ENCODE data around the gene KCNMB1. TPM values are rescaled to one million over a fixed set of nuclear protein-coding genes. Genes with fewer than 3 reads are reported as not detected.
A peak's percentile ranks its signal among the peaks of the same experiment; 100 is the strongest.

The KCNMB1 gene
- total RNA-seq, 1 experiment from 2014 or later: 0.24 TPM

DNA sequence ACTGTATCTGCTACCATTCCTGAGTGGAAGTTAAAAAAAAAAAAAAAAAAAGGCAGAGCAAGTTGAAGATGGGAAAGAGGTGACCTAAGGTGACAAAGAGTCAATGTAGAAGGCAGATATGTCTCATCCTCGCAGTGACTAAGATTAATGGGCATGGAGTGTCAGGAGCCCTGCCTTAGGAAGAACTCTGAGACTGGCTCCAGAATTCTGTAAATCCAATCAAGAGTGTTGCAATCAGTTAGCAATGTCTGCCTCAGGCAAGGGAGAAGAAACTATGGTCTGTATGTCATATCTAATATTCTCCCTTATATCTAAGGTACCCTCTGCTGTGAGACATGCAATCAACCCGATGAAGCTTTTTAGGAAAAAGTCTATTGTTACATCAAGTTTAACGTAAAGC, 24.7 kb upstream of the KCNMB1 start:
- no peaks in the 10 kb centered on the region; the same call in 1 of the 2 replicates for H3K9me3 Mint-ChIP-seq

DNA sequence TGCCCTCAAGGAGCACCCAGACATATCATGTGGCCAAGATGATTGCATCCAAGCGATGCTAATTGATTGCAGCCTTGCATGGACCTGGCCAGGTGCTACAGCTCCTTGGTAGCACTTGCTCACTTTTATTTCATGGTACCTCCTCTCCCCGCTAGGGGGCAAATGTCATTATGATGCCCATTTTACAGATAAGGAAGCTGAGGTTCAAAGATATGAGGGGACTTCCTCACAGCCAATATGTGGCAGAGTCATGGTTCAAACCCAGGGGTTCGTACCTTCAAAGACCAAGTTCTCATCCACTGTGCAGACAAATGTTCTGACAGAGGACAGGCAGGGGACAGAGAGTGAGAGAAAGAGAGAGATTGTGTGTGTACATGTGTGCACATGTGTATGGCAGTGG, 21.9 kb upstream of the KCNMB1 start:
- TF ChIP-seq, protein P1, sequence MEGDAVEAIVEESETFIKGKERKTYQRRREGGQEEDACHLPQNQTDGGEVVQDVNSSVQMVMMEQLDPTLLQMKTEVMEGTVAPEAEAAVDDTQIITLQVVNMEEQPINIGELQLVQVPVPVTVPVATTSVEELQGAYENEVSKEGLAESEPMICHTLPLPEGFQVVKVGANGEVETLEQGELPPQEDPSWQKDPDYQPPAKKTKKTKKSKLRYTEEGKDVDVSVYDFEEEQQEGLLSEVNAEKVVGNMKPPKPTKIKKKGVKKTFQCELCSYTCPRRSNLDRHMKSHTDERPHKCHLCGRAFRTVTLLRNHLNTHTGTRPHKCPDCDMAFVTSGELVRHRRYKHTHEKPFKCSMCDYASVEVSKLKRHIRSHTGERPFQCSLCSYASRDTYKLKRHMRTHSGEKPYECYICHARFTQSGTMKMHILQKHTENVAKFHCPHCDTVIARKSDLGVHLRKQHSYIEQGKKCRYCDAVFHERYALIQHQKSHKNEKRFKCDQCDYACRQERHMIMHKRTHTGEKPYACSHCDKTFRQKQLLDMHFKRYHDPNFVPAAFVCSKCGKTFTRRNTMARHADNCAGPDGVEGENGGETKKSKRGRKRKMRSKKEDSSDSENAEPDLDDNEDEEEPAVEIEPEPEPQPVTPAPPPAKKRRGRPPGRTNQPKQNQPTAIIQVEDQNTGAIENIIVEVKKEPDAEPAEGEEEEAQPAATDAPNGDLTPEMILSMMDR (IDR thresholded peaks at IDR 0.05): 0 out of 2 replicates have a peak, but pooled peaks have one; percentile 32
- TF ChIP-seq, protein P2, sequence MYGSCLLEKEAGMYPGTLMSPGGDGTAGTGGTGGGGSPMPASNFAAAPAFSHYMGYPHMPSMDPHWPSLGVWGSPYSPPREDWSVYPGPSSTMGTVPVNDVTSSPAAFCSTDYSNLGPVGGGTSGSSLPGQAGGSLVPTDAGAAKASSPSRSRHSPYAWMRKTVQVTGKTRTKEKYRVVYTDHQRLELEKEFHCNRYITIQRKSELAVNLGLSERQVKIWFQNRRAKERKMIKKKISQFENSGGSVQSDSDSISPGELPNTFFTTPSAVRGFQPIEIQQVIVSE (CRISPR knock-in tag; IDR thresholded peaks at IDR 0.05; ENCODE audit: borderline replicate concordance): no peak
- Mint-ChIP-seq H3K36me3 (no peaks in the 10 kb centered on the region), H3K9me3 (no peaks in the 10 kb centered on the region; the same call in 1 of the 2 replicates), H3K4me1 (peaks cover 44% of the 10 kb centered on the region), H3K4me3 (no peak overlapping the region), H3K27me3 (ENCODE audit: low read depth) (no peaks in the 10 kb centered on the region; the same call in 1 of the 2 replicates), H3K27ac (no peak overlapping the region)
- DNase-seq (ENCODE audit: low spot score): no peak
- POLR2A ChIA-PET: no interaction called here
- no peak for ATAC-seq
- CTCF ChIA-PET: interaction anchor here (0.6 to 4.3 kb wide), 14 partner anchors 10 to 222 kb away, joined by 3 to 28 read pairs (median 4); no protein-coding TSS in a partner anchor

More for the DNA sequence above, 24.7 kb upstream of the KCNMB1 start:
- Mint-ChIP-seq H3K27me3 (ENCODE audit: low read depth) (no peaks in the 10 kb centered on the region; the same call in 1 of the 2 replicates), H3K4me1 (peaks cover 29% of the 10 kb centered on the region), H3K36me3 (no peaks in the 10 kb centered on the region), H3K4me3 (no peak overlapping the region), H3K27ac (no peak overlapping the region)
- POLR2A ChIA-PET: no interaction called here
- CTCF ChIA-PET: interaction anchor here (1.5 kb wide), 1 partner anchor 75 kb away, joined by 4 read pairs; no protein-coding TSS in a partner anchor
- DNase-seq (ENCODE audit: low spot score) (no peak), ATAC-seq (no peak)
- TF ChIP-seq, protein P3, sequence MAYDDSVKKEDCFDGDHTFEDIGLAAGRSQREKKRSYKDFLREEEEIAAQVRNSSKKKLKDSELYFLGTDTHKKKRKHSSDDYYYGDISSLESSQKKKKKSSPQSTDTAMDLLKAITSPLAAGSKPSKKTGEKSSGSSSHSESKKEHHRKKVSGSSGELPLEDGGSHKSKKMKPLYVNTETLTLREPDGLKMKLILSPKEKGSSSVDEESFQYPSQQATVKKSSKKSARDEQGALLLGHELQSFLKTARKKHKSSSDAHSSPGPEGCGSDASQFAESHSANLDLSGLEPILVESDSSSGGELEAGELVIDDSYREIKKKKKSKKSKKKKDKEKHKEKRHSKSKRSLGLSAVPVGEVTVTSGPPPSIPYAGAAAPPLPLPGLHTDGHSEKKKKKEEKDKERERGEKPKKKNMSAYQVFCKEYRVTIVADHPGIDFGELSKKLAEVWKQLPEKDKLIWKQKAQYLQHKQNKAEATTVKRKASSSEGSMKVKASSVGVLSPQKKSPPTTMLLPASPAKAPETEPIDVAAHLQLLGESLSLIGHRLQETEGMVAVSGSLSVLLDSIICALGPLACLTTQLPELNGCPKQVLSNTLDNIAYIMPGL (CRISPR knock-in tag; IDR thresholded peaks at IDR 0.05): no peak
- TF ChIP-seq ZNF317 (CRISPR knock-in tag; IDR thresholded peaks at IDR 0.05; ENCODE audit: borderline replicate concordance, low read depth): no peak
- TF ChIP-seq, protein P1 (IDR thresholded peaks at IDR 0.05): no peak
- no peak for TF ChIP-seq NFE2L1 (CRISPR knock-in tag; IDR thresholded peaks at IDR 0.05)
- TF ChIP-seq ELF4 (CRISPR knock-in tag; IDR thresholded peaks at IDR 0.05; ENCODE audit: low read depth): no peak
- TF ChIP-seq, protein P4, sequence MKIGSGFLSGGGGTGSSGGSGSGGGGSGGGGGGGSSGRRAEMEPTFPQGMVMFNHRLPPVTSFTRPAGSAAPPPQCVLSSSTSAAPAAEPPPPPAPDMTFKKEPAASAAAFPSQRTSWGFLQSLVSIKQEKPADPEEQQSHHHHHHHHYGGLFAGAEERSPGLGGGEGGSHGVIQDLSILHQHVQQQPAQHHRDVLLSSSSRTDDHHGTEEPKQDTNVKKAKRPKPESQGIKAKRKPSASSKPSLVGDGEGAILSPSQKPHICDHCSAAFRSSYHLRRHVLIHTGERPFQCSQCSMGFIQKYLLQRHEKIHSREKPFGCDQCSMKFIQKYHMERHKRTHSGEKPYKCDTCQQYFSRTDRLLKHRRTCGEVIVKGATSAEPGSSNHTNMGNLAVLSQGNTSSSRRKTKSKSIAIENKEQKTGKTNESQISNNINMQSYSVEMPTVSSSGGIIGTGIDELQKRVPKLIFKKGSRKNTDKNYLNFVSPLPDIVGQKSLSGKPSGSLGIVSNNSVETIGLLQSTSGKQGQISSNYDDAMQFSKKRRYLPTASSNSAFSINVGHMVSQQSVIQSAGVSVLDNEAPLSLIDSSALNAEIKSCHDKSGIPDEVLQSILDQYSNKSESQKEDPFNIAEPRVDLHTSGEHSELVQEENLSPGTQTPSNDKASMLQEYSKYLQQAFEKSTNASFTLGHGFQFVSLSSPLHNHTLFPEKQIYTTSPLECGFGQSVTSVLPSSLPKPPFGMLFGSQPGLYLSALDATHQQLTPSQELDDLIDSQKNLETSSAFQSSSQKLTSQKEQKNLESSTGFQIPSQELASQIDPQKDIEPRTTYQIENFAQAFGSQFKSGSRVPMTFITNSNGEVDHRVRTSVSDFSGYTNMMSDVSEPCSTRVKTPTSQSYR (CRISPR knock-in tag; IDR thresholded peaks at IDR 0.05): no peak
- TF ChIP-seq PRRX2 (CRISPR knock-in tag; IDR thresholded peaks at IDR 0.05): no peak

DNA sequence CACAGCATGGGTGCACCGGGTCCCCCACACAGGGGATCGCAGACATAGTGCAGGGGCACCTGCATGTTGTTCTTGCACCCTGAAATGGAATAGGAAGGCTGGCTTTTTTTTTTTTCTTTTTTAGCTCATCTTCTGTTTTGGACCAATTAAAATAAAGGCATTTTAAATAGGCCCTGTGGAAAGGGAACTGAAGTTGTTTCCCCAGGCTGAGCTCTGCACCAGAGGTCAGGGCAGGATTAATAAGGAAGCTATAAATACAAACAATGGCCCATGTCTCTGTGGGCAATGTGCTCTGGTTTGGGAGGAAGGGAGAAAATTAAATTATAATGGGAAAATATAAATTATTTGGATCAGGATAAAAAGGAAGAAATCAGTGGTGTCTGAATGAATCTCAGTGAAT, 21.2 kb upstream of the KCNMB1 start:
- POLR2A ChIA-PET: interaction anchor here (0.8 kb wide), 1 partner anchor 9 kb away, joined by 3 read pairs; no protein-coding TSS in a partner anchor
- ATAC-seq (no peak), DNase-seq (ENCODE audit: low spot score) (no peak)
- H3K27me3 Mint-ChIP-seq (ENCODE audit: low read depth): peaks cover 3% of the 10 kb centered on the region; the same call in 1 of the 2 replicates
- H3K36me3 Mint-ChIP-seq: no peaks in the 10 kb centered on the region
- H3K9me3 Mint-ChIP-seq: no peaks in the 10 kb centered on the region; the same call in 1 of the 2 replicates
- H3K27ac Mint-ChIP-seq: no peak overlapping the region
- H3K4me1 Mint-ChIP-seq: peaks cover 44% of the 10 kb centered on the region
- H3K4me3 Mint-ChIP-seq: no peak overlapping the region
- TF ChIP-seq SP1 (CRISPR knock-in tag; conservative IDR thresholded peaks at IDR 0.05) (no peak), NR3C1 (CRISPR knock-in tag; conservative IDR thresholded peaks at IDR 0.05; ENCODE audit: low read depth) (no peak), ZNF138 (CRISPR knock-in tag; conservative IDR thresholded peaks at IDR 0.05) (no peak)
- TF ChIP-seq, protein P5, sequence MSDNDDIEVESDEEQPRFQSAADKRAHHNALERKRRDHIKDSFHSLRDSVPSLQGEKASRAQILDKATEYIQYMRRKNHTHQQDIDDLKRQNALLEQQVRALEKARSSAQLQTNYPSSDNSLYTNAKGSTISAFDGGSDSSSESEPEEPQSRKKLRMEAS (CRISPR knock-in tag; IDR thresholded peaks at IDR 0.05): no peak
- CTCF ChIA-PET: interaction anchor here (0.6 to 4.3 kb wide), 14 partner anchors 11 to 223 kb away, joined by 3 to 28 read pairs (median 4); no protein-coding TSS in a partner anchor
